ENCODE data around the gene OSBPL10.

The OSBPL10 gene

GRCh38 chr3:31958701-31959152, 22.3 kb downstream of the OSBPL10 start:
- DNase-seq (ENCODE audit: low read depth) = no peak

- no peak for DNase-seq (ENCODE audit: low read depth)
Measured at GRCh38 chr3:31957106-31957505, 24.0 kb downstream of the OSBPL10 start.

GRCh38 chr3:31955581-31955980, 25.5 kb downstream of the OSBPL10 start:
- DNase-seq (ENCODE audit: low read depth) = no peak

- no peak for DNase-seq (ENCODE audit: low read depth)
Measured at GRCh38 chr3:31953636-31954035, 27.4 kb downstream of the OSBPL10 start.

- no peak for DNase-seq (ENCODE audit: low read depth)
Measured at GRCh38 chr3:31953091-31953490, 28.0 kb downstream of the OSBPL10 start.

- DNase-seq (ENCODE audit: low read depth) = no peak
Measured at GRCh38 chr3:31952205-31952604, 28.9 kb downstream of the OSBPL10 start.

GRCh38 chr3:31948280-31948679, 32.8 kb downstream of the OSBPL10 start:
- DNase-seq (ENCODE audit: low read depth) = no peak

- DNase-seq (ENCODE audit: low read depth) = no peak
Measured at GRCh38 chr3:31947671-31948091, 33.4 kb downstream of the OSBPL10 start.

- no peak for DNase-seq (ENCODE audit: low read depth)
Measured at GRCh38 chr3:31947162-31947561, 33.9 kb downstream of the OSBPL10 start.

GRCh38 chr3:31946484-31947081, 34.5 kb downstream of the OSBPL10 start:
- DNase-seq (ENCODE audit: low read depth) = no peak

- DNase-seq (ENCODE audit: low read depth) = no peak
Measured at GRCh38 chr3:31945738-31946052, 35.4 kb downstream of the OSBPL10 start.

GRCh38 chr3:31943041-31943440, 38.0 kb downstream of the OSBPL10 start:
- DNase-seq (ENCODE audit: low read depth) = no peak

- no peak for DNase-seq (ENCODE audit: low read depth)
Measured at GRCh38 chr3:31942446-31942845, 38.6 kb downstream of the OSBPL10 start.

- DNase-seq (ENCODE audit: low read depth) = no peak
Measured at GRCh38 chr3:31937225-31937624, 43.8 kb downstream of the OSBPL10 start.

- no peak for DNase-seq (ENCODE audit: low read depth)
Measured at GRCh38 chr3:31936420-31937060, 44.5 kb downstream of the OSBPL10 start.

- no peak for DNase-seq (ENCODE audit: low read depth)
Measured at GRCh38 chr3:31934866-31935265, 46.2 kb downstream of the OSBPL10 start.

GRCh38 chr3:31934018-31934417, 47.0 kb downstream of the OSBPL10 start:
- DNase-seq (ENCODE audit: low read depth) = no peak

GRCh38 chr3:31932990-31933389, 48.1 kb downstream of the OSBPL10 start:
- DNase-seq (ENCODE audit: low read depth) = no peak

GRCh38 chr3:31929826-31930502, 51.1 kb downstream of the OSBPL10 start:
- no peak for DNase-seq (ENCODE audit: low read depth)

- DNase-seq (ENCODE audit: low read depth) = no peak
Measured at GRCh38 chr3:31927811-31928210, 53.3 kb downstream of the OSBPL10 start.

GRCh38 chr3:31926543-31926942, 54.5 kb downstream of the OSBPL10 start:
- DNase-seq (ENCODE audit: low read depth) = no peak

- no peak for DNase-seq (ENCODE audit: low read depth)
Measured at GRCh38 chr3:31925271-31925630, 55.8 kb downstream of the OSBPL10 start.

- no peak for DNase-seq (ENCODE audit: low read depth)
Measured at GRCh38 chr3:31924610-31925270, 56.3 kb downstream of the OSBPL10 start.
